HUDEP-2 (cell line): Measurements from ENCODE around the gene WFDC2.
"Not testable (repeated sequence)": the region's sequence is repeated elsewhere in the genome, so short reads cannot be mapped to it uniquely, and the experiment has no call there.

ENCODE experiments used
- DNase-seq, 76 experiments: peaks; one replicate each; lab custom pipeline; 2025; ENCODE audit not compliant: unreplicated experiment in 76 of 76; lab: John Stamatoyannopoulos, UW

Gene WFDC2

DNA sequence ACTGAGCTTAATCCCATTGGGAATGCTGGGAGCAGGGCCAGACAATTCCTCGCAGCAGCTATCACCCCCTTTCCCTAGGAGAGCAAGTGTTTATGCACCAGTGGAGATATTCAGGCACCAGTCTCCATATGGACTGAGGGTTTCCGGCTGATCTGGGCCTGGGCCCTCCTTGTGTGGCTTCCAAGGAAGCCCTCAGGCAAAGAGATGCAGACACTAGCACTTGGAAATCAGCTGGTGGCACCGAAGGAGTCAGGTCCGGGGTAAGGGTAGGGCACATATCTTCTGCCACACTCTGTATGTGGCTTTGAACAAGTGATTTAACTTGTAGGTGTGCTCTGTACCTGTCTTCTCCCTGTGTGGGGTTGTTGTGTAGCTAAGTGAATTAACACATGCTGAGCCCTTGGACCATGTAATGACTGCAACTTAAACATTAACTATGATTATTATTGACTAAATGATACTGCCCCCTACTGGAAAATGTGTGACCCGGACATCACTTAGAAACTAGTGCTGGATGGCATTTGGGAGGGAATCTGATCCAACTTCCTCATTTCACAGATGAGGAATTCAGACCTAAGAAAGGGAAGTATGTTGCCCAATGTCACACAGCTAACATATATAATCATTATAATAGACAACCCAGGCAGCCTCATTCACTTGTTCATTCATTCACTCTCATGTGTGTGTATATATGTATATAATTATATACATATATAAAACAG, 19.3 kb upstream of the WFDC2 start:
- DNase-seq = peak in 31 of 76 experiments; percentile 17 to 64 (median 46)

DNA sequence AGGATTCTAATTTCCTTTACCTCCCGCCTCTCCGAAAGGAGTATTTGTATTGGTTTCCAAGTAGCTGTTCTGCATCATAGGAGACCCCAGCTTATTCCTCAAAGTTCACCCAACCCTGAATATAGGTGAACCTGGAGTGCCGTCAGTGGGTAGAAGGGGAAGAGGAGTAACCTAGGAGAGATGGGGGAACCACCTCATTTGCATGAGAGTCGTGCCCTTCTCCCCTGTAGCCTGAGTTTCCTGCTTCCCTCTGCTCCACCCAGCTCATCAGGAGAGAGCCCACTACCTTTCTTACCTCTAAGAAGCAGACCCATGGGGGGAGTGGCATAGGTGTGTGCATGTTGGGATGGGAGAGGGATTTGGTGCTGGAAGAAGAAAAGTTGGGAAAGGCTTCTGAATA, 17.3 kb upstream of the WFDC2 start:
- no peak for DNase-seq

DNA sequence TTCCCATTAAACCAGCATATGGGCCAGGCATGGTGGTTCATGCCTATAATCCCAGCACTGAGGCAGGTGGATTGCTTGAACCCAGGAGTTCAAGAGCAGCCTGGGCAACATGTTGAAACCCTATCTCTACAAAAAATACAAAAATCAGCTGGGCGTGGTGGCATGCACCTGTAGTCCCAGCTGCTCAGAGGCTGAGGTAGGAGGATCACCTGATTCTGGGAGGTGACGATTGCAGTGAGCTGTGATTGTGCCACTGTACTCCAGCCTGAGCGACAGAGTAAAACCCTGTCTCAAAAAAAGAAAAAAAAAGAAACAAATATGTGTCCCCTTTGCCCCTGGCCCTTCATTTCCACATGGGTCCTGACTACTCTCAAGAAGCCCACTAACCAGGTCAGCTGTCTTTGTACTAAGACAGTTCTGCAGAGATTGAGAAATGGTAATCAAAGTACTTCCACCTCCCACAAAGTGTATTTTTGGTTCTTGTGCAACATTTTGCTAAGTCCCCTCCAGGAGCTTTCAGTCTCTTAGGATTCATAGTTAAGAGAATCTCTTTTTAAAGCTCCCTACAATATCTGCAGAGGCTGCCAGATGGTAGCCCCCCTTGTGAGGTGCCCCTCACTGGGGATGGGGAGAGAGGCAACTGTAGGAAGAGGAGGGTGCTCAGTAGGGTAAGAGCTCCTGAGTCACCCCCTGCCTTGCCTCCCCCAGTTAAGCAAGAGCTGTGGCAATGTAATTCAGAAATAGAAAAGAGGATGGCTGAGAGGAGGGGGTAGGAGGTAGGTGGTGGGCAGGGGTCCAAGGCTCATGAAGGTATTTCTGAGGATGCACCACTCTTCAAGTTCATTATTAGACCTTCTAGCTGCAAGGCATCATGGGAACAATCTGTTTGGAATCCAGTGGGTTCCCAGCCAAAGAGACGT, 16.5 kb upstream of the WFDC2 start:
- DNase-seq = no peak

DNA sequence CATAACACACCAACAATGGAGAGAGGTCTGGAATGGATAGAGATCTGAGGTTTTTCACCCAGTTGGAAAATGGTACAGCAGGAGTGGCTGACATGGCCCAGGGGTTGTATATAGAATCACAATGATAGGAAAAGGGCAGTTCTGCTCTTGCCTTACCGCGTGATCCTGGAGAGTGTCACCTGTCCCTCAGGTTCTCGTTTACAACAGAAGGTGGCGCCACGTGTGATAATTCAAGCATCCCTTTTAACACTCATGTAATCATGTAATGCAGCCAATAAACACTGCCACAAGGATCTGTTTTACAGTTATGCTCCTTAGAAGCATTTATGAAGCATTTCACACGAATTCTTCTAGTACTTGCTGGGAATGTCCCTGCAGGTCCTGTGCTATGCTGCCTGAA, 12.9 kb upstream of the WFDC2 start:
- peak in 16 of 76 experiments; percentile 1 to 23 (median 12) for DNase-seq

DNA sequence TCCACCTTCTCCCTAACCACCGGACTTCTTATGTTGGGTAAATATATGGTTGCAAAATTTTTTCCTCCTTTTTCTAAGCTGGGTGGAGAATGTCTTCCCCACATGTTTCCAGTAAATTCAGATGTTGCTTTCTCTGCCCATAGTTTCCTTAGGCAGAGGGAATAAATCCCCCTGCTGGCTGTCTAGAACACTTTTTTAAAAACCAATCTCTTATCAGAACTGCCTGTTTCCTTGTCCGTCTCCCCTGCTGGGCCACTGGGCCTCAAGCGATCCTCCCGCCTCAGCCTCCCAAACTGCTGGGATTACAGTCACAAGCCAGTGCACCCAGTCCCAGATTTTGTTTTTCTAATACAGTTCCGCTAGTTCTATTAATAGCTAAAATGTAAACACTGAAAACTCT, 9.9 kb upstream of the WFDC2 start:
- DNase-seq = no peak

DNA sequence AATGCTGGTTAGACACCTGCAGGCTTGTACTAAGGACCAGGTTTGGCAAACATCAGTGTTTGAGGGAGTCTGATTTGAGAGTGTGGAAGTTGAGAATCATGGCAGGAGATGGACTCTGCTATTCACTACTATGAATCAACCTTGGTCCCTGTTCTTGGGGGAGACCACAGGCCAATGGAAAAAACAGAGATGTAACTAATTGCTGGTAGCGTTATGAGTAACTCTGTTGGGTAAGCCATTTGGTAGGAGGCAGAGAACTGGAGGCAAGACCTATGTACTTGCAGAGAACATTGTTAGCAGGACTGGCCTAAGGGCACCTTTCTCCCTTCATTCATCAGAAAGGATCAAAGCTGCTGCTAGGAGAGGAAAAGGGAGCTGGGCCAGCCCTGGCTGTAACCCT, 8.3 kb upstream of the WFDC2 start:
- DNase-seq = no peak

DNA sequence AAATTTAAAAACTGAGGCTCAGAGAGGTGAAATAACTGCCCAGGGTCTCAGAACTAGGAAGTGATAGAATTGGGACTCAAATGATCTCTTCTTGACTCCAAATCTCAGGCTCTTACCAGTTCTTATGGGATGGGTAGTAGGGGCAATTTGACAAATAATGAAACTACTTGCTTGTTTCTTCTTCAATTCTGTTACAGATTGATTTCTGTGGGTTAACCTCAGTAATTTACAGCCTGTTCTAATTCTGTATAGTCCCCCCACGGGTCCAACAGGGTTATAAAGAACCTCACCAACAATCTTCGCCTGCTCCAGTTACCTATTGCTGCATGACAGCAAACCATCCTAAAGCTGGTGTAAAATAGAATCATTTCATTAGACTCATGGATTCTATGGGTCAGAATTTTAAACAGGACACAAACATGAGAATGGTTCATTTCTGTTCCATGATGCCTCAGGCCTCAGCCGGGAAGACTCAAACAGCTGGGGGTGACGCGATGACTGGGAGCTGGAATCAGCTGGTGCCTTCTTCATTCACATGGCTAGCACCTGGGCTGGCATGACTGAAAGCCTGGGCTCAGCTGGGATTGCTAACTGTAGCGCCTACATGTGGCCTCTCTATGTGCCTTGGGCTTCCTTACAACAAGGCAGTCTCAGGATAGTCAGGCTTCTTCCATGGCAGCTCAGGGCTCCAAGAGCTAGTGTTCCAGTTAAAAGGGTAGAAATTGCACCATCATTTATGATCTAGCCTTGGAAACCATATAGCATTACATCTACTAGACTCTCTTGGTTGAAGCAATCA, 6.6 kb upstream of the WFDC2 start:
- DNase-seq = no peak

DNA sequence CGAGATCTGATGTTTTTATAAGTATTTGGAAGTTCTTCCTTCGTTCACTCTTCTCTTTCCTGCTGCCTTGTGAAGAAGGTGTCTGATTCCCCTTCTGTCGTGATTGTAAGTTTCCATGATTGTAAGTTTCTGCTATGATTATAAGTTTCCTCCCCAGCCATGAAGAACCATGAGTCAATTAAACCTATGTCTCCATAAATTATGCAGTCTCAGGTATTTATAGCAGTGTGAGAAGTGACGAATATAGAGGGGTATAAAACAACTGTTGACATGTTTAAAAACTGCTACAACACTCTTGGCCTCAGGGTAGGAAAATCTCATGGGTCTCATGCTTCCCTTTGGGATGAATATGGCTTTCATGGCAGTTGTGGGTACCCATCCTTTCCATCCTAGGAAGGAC, 5.8 kb upstream of the WFDC2 start:
- no peak for DNase-seq

DNA sequence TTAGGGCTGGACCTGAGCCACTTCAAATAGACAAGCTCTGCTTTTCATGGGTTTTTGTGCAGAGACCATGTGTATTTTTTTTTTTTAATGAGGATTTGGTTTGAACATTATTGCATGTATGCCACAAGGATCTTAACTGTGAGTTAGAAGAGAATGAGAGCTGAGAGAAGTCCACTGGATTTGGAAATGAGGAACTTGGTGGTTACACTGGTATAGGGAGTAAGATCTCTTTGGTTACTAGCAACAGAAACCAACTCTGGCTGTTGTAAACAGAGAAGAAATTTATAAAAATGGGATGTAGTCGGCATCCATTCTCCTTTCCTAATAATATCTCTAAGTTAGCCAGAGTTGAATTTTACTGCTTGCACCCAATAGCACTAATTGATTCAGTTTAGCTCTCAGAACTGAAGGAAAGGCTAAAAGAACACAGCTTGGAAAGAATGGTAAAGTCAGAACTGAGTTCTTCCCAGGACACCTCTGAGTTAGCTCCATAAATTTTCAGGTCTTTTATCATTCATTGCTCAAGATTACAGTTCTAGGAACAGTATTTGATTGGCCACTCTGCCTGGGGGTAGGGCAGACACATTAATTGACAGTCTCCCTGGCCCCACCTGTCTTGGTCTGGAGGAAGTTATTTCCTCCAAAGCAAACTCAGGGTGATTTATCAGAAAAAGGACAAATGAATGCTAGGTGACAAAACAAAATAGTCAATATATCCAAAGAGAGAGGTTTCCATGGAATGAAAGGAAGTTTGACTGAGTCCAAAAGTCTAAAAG, 3.9 kb upstream of the WFDC2 start:
- no peak for DNase-seq

DNA sequence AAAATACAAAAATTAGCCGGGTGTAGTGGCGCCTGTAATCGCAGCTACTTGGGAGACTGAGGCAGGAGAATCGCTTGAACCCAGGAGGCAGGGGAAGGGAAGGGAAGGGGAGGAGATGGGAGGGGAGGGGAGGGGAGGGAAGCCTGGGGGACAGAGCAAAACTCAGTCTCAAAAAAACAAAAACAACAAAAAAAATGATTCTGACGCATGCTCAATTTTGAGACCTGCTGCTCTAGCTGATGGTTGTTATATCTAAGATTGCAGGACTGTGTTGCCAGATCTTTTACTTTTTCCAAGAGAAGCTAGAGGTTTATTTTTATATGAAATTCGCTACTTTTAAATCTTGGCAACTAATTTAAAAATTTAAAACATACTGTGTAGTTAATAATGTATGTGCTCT, 2.4 kb upstream of the WFDC2 start:
- no peak for DNase-seq

DNA sequence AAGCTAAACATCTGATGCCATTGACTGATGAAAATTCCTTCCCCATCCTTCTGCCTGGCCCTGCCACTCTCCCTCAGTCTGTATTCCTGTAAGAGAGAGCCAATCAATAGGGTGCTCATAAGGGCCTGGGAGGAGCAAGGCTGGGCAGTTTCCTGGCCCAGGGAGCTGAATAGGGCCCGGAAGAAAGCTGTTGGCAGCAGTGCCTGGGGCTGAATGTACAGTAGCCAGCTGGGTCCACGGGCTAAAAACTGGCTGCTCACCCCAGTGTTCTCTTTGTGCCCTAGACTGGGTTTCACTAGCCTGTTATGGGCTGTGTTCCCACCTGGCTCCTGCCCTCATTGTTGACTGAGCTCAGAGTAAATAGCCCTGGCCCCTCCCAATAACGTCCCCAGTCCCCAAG, 1.7 kb upstream of the WFDC2 start:
- DNase-seq = no peak

DNA sequence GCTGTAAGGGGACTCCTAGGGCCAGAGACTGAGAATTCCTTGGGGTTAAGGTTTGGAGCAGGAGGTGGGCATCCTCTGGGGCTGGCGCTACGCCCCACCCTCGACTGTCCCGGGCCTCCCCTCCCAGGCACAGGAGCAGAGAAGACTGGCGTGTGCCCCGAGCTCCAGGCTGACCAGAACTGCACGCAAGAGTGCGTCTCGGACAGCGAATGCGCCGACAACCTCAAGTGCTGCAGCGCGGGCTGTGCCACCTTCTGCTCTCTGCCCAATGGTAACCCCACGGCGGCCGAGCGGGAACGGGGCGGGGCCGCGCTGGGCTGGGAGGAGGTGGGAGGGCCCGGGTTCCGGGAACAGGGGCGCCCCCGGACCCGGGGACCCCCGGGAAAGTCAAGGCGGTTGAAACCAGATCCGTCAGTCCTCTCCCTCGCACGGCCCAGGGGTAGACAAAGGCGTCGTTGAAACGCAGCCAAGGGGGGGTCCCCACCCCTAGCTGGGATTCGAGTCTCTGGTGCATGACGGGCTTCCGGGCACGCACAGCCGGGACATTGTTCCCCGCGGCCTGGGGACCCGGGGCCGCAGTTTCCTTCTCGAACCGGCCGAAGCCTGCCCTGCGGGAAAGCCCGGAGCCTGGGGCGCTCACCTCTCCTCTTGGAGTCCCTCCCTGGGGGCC, 844 bp downstream of the WFDC2 start:
- DNase-seq = no peak

DNA sequence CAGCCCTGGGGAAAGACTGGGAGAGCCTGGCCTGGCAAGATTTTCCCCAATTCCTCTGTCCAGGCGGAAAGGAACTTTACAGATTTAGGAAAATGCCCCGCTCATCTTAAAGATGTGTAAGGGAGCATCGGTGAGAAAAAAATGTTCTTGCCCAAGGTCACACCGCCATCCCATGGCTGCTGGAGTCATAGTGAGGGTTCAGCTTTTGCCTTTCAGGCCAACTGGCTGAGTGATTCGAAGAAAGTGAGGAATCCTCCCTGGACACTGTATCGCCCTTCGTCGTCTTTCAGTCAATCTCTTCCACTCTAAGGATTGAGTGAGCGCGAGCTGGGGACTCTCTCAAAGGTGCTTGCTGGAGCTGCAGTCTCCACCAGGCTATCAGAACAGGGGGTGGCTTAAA, 1.4 kb downstream of the WFDC2 start:
- DNase-seq = no peak

DNA sequence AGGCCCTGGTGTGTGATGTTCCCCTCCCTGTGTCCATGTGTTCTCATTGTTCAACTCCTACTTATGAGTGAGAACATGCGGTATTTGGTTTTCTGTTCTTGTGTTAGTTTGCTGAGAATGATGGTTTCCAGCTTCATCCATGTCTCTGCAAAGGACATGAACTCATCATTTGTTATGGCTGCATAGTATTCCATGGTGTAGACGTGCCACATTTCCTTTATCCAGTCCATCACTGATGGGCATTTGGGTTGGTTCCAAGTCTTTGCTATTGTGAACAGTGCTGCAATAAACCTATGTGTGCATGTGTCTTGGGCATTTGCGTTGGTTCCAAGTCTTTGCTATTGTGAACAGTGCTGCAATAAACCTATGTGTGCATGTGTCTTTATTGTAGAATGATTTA, 2.7 kb downstream of the WFDC2 start:
- not testable (repeated sequence) for DNase-seq

DNA sequence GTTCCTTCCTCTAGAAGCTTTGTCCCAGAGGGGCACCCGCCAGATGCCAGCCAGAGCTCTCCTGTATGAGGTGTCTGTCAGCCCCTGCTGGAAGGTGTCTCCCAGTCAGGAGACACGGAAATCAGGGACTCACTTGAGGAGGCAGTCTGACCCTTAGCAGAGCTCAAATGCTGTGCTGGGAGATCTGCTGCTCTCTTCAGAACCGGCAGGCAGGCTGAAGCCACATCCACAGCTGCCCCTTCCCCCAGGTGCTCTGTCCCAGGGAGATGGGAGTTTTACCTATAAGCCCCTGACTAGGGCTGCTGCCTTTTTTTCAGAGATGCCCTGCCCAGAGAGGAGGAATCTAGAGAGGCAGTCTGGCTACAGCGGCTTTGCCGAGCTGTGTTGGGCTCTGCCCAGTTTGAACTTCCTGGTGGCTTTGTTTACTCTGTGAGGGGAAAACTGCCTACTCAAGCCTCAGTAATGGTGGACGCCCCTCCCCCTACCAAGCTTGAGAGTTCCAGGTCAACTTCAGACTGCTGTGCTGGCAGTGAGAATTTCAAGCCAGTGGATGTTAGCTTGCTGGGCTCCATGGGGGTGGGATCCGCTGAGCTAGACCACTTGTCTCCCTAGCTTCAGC, 8.1 kb downstream of the WFDC2 start:
- DNase-seq = not testable (repeated sequence)

DNA sequence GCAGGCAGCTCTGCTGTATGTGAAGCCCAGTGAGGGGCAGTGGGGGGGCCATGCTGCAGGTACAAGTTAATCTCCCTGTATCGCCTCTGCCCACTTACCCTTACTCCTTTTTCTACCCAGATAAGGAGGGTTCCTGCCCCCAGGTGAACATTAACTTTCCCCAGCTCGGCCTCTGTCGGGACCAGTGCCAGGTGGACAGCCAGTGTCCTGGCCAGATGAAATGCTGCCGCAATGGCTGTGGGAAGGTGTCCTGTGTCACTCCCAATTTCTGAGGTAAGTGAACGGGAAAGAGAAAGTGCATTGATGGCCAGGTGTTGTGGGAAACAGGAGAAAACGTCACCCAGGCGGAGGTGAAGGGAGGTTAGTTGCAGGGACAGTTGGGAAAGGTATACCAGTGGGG, 10.3 kb downstream of the WFDC2 start:
- no peak for DNase-seq

DNA sequence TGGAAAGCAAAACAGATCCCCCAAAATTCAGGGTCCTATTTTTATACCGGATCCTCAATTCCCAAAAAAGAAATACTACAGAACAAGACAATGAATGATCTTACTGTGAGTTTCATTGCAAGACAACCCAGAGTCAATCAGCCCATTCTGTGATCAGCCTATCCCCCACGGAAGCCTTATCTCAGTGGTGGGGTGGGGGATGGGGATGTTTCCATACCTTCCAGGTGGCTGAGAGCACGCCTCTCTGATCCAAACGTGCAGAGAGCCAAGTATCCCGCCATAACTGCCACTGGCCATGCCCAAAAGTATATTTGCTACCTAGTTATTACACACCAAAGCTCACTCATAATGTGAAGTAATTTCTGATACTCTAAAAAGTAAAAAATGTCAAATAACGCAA, 15.1 kb downstream of the WFDC2 start:
- DNase-seq = no peak

DNA sequence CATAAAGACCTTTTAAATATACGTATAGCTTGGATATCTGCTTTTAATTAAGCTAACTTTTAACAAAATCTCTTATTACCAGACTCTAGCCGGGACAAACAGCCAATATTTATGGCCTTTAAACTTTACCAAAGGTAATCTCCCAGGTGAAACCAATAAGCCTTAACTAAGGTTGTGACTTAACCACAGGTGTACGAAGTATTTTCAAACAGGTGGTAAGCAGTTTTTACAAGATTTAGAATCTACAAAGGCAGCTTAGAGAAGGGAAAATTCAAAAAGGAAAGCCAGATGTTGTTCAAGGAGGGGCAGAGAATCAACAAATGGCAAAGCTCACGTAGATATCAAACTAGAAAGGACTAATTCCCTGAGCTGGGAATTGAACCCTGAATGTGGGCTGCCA, 15.8 kb downstream of the WFDC2 start:
- no peak for DNase-seq

DNA sequence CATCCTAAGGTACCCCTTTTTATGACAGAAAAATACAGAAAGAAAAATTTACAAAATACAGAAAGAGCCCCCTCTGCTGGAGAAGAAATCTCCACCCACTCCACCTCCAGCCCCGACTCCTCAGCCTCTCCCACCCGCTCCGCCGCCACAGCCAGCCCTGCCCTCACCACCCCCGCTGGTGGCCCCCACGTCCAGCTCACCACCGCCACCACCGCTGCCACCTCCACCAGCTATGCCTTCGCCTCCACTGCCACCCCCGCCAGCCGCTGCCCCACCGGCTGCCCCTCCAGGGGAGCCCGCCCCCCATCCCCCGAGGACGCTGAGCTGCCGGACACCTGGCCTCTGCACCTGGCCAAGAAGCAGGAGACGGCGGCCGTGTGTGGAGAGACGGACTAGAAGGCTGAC, 17.7 kb downstream of the WFDC2 start:
- DNase-seq = peak in 1 of 76 experiments; percentile 3
